Neural progenitor cell (in vitro differentiated cells): ENCODE data around the gene ERICH4.

Experiments used
- CTCF ChIP-seq: fragments of 200-600 bp; sonication (generic); IDR thresholded peaks from 2 replicates; pipeline ENCODE4 v1.5.1; 2017; ENCODE audit warnings: antibody characterized with exemption, mild to moderate bottlenecking
- EZH2phosphoT487 ChIP-seq: fragments of 200-600 bp; sonication (generic); IDR thresholded peaks from 2 replicates; pipeline ENCODE4 v1.6.1; 2017; ENCODE audit warnings: antibody characterized with exemption

GRCh38 chr19:41431426-41432386 lies 11.2 kb upstream of the ERICH4 start:
- TF ChIP-seq EZH2phosphoT487: no peak
- peak; percentile 26 for TF ChIP-seq CTCF
